D721Med (cell line): ENCODE results near the gene C8A.

Source experiments
- DNase-seq: peaks from one replicate; pipeline ENCODE4 v3.0.0; 2011; ENCODE audit warnings: low spot score; ENCODE audit not compliant: insufficient read length
- FAIRE-seq: peaks from 2 replicates; lab custom pipeline; 2011; peaks lifted over from hg19 to GRCh38; lab: Jason Lieb, UNC
- CTCF ChIP-seq: IDR thresholded peaks from 2 replicates; pipeline ENCODE4 v1.5.1; 2012; ENCODE audit warnings: mild to moderate bottlenecking, control low read depth; ENCODE audit not compliant: insufficient read depth; ENCODE audit errors: missing control alignments

C8A gene

GRCh38 chr1:56967355-56967754 is 112.8 kb downstream of the C8A start:
- FAIRE-seq (no peak), DNase-seq (no peak)
- no peak for TF ChIP-seq CTCF
